Neural cell (in vitro differentiated cells): ENCODE results near the gene KLK10.

Source experiments
- CTCF ChIP-seq: fragments of 450-650 bp; IDR thresholded peaks from 2 replicates; pipeline ENCODE4 v1.5.1; 2014; ENCODE audit warnings: antibody characterized with exemption, mild to moderate bottlenecking, moderate library complexity; ENCODE audit not compliant: poor library complexity, severe bottlenecking
- EP300 ChIP-seq: fragments of 450-650 bp; conservative IDR thresholded peaks from 2 replicates; pipeline ENCODE4 v1.6.1; 2014; ENCODE audit warnings: antibody characterized with exemption, mild to moderate bottlenecking, moderate library complexity; ENCODE audit not compliant: poor library complexity, severe bottlenecking
- EZH2 ChIP-seq: fragments of 200-600, 300-800 bp; shearing (Covaris generic), sonication (generic); IDR thresholded peaks from 2 replicates; pipeline ENCODE4 v1.6.1; 2014; ENCODE audit warnings: antibody characterized with exemption, low read length, borderline replicate concordance, mild to moderate bottlenecking; ENCODE audit not compliant: insufficient read depth, poor library complexity, severe bottlenecking
- MXI1 ChIP-seq: fragments of 450-650 bp; conservative IDR thresholded peaks from 2 replicates; pipeline ENCODE4 v1.6.1; 2014; ENCODE audit warnings: antibody characterized with exemption, mild to moderate bottlenecking; ENCODE audit not compliant: poor library complexity, severe bottlenecking
- POLR2AphosphoS5 ChIP-seq: IDR thresholded peaks from 2 replicates; pipeline ENCODE4 v1.6.1; 2012
- RAD21 ChIP-seq: fragments of 450-650 bp; conservative IDR thresholded peaks from 2 replicates; pipeline ENCODE4 v1.6.1; 2014; ENCODE audit warnings: antibody characterized with exemption, mild to moderate bottlenecking, moderate library complexity
- TAF1 ChIP-seq: IDR thresholded peaks from 2 replicates; pipeline ENCODE4 v1.6.1; 2012; ENCODE audit warnings: low read depth

- no peak for TF ChIP-seq CTCF
- TF ChIP-seq RAD21: no peak
- TF ChIP-seq EZH2: no peak
- no peak for TF ChIP-seq TAF1
- no peak for TF ChIP-seq POLR2AphosphoS5
- TF ChIP-seq MXI1: no peak
- TF ChIP-seq EP300: no peak
These were observed 10.2 kb upstream of the KLK10 start for GRCh38 chr19:51029718-51030117.
